AG04449 (cell line): ENCODE results near the gene ADGRL1.

Experiments used
- CTCF ChIA-PET: fragments of 350-600 bp; formaldehyde crosslinking; extraction: SDS; loops from one replicate; lab custom pipeline; 2021; ENCODE audit warnings: antibody characterized with exemption; lab: Yijun Ruan, JAX
- POLR2A ChIA-PET: fragments of 400-600, 350-600 bp; formaldehyde crosslinking; extraction: SDS; loops from one replicate; lab custom pipeline; 2020; ENCODE audit warnings: antibody characterized with exemption, inconsistent platforms; lab: Yijun Ruan, JAX
- DNase-seq: peaks from one replicate; pipeline ENCODE4 v3.0.0-alpha.2; 2010; ENCODE audit warnings: low read depth, low spot score
- H3K4me3 ChIP-seq: 2 replicates; pipeline ENCODE4 v1.5.1; 2011; ENCODE audit warnings: low read depth, mild to moderate bottlenecking, control low read depth, low read length
- CTCF ChIP-seq: IDR thresholded peaks from one replicate; pipeline ENCODE4 v1.5.1; 2011; ENCODE audit warnings: mild to moderate bottlenecking, moderate library complexity, low read length, control low read depth, inconsistent platforms; ENCODE audit not compliant: insufficient read depth; ENCODE audit errors: missing control alignments

The ADGRL1 gene

GRCh38 chr19:14136509-14137281 lies 69.3 kb downstream of the ADGRL1 start, which contains the start of gene ASF1B:
Gene ASF1B (minus strand): TSS chr19:14136589. CDS start chr19:14136456, 133 bp downstream.
- CTCF ChIA-PET, result interaction anchor here (0.6 to 7.2 kb wide), 78 partner anchors 8 to 1012 kb away, joined by 3 to 106 read pairs (median 5); partner anchors contain the start of genes MISP3, NANOS3 and PRKACA
- peak; percentile 65 for TF ChIP-seq CTCF
- peak within 1 kb of the TSS; percentile 84 for H3K4me3 ChIP-seq
- POLR2A ChIA-PET, result interaction anchor here (0.7 to 1.3 kb wide), 7 partner anchors 10 to 336 kb away, joined by 3 to 5 read pairs (median 4); partner anchors contain the start of gene RFX1
- DNase-seq, result peak; percentile 99

GRCh38 chr19:14135985-14136508 lies 69.9 kb downstream of the ADGRL1 start:
- no peak for DNase-seq
- CTCF ChIA-PET, result interaction anchor here (0.6 to 7.2 kb wide), 73 partner anchors 8 to 1013 kb away, joined by 3 to 106 read pairs (median 5); partner anchors contain the start of genes MISP3 and PRKACA
- POLR2A ChIA-PET, result interaction anchor here (0.6 to 1.3 kb wide), 4 partner anchors 44 to 270 kb away, joined by 3 to 5 read pairs (median 4); no protein-coding TSS in a partner anchor
- H3K4me3 ChIP-seq, result peak overlapping the region; percentile 79
- no peak for TF ChIP-seq CTCF

- H3K4me3 ChIP-seq, result peak overlapping the region; percentile 79
- CTCF ChIA-PET, result interaction anchor here (0.6 to 7.2 kb wide), 14 partner anchors 11 to 345 kb away, joined by 3 to 106 read pairs (median 12); no protein-coding TSS in a partner anchor
- no peak for TF ChIP-seq CTCF
- POLR2A ChIA-PET, result interaction anchor here (0.6 kb wide), 1 partner anchor 218 kb away, joined by 5 read pairs; no protein-coding TSS in a partner anchor
- DNase-seq, result no peak
These were observed 70.6 kb downstream of the ADGRL1 start for GRCh38 chr19:14135355-14135754.

- ChIA-PET CTCF (interaction anchor here (1.0 to 1.4 kb wide), 4 partner anchors 9 to 56 kb away, joined by 3 to 9 read pairs (median 3); partner anchors contain the start of gene ASF1B), POLR2A (no interaction called here)
- TF ChIP-seq CTCF, result no peak
- DNase-seq, result no peak
- H3K4me3 ChIP-seq, result no peak overlapping the region
These were observed 78.0 kb downstream of the ADGRL1 start for GRCh38 chr19:14127929-14128509.

- CTCF ChIA-PET, result interaction anchor here (5.4 kb wide), 1 partner anchor 8 kb away, joined by 45 read pairs; the partner anchor contains the start of gene ASF1B
- H3K4me3 ChIP-seq, result no peak overlapping the region
- DNase-seq, result no peak
- POLR2A ChIA-PET, result no interaction called here
- no peak for TF ChIP-seq CTCF
These were observed 78.8 kb downstream of the ADGRL1 start for GRCh38 chr19:14127176-14127575.
